H1 (cell line): ENCODE results near the gene LY6G6F. TPM values are rescaled to one million over a fixed set of nuclear protein-coding genes. Genes with fewer than 3 reads are reported as not detected.

ENCODE experiments used
- CTCF ChIA-PET: fragments of 300-600 bp; sonication (Branson Sonifier 250); formaldehyde crosslinking; loops from one replicate; lab custom pipeline; 2021; ENCODE audit not compliant: partially characterized antibody; lab: Charles Lee
- POLR2A ChIA-PET: fragments of 300-600 bp; sonication (Branson Sonifier 250); formaldehyde crosslinking; loops from one replicate; lab custom pipeline; 2021; ENCODE audit warnings: inconsistent platforms; ENCODE audit not compliant: partially characterized antibody; lab: Charles Lee
- DNase-seq, 2 experiments: peaks; one replicate each; pipeline versions ENCODE4 v3.0.0 to v3.0.0-alpha.2; 2010 to 2022; ENCODE audit warnings: low spot score in 2 of 2, low read depth in 1 of 2, mixed read lengths in 1 of 2
- FAIRE-seq: peaks from 2 replicates; lab custom pipeline; 2011; peaks lifted over from hg19 to GRCh38; lab: Jason Lieb, UNC
- H2AFZ ChIP-seq: 2 replicates; pipeline ENCODE4 v1.8.1; 2012; ENCODE audit warnings: low read length, inconsistent platforms
- H2AK5ac ChIP-seq: 2 replicates; pipeline ENCODE4 v1.6.1; 2013; ENCODE audit warnings: low read depth, low read length
- H2BK120ac ChIP-seq: replicated peaks from 2 replicates; pipeline ENCODE3; 2013; ENCODE audit warnings: low read depth, low read length, inconsistent platforms
- H2BK12ac ChIP-seq: 2 replicates; pipeline ENCODE4 v1.6.1; 2013; ENCODE audit warnings: low read depth, low read length
- H2BK15ac ChIP-seq: 2 replicates; pipeline ENCODE4 v1.6.1; 2013; ENCODE audit warnings: low read length
- H2BK20ac ChIP-seq: 2 replicates; pipeline ENCODE4 v1.6.1; 2013; ENCODE audit warnings: low read length
- H2BK5ac ChIP-seq: 2 replicates; pipeline ENCODE4 v1.6.1; 2013; ENCODE audit warnings: low read depth, low read length
- H3K14ac ChIP-seq: 2 replicates; pipeline ENCODE4 v1.6.1; 2013; ENCODE audit warnings: inconsistent platforms; ENCODE audit not compliant: insufficient read length
- H3K18ac ChIP-seq: 2 replicates; pipeline ENCODE4 v1.6.1; 2013; ENCODE audit warnings: low read length; ENCODE audit errors: extremely low read depth
- H3K23ac ChIP-seq: 2 replicates; pipeline ENCODE4 v1.6.1; 2013; ENCODE audit warnings: inconsistent platforms; ENCODE audit not compliant: insufficient read length
- H3K23me2 ChIP-seq: 2 replicates; pipeline ENCODE4 v1.6.1; 2013; ENCODE audit warnings: low read depth, low read length
- H3K27ac ChIP-seq: 2 replicates; pipeline ENCODE4 v1.6.1; 2011; ENCODE audit warnings: low read depth, low read length, inconsistent platforms
- H3K27me3 ChIP-seq, 4 experiments: replicated peaks in 1 of 4; 1 replicate in 1 of 4; 2 replicates in 3 of 4; pipeline versions ENCODE4 v1.6.1 to v1.8.1; 2011 to 2013; ENCODE audit warnings: low read length in 3 of 4, mild to moderate bottlenecking in 3 of 4, inconsistent platforms in 2 of 4, mixed read lengths in 2 of 4, moderate library complexity in 1 of 4; ENCODE audit not compliant: control insufficient read depth in 3 of 4, insufficient read depth in 3 of 4; ENCODE audit errors: extremely low read depth in 1 of 4
- H3K36me3 ChIP-seq, 4 experiments: 2 replicates each; pipeline versions ENCODE4 v1.6.1 to v1.8.1; 2011 to 2013; ENCODE audit warnings: mild to moderate bottlenecking in 4 of 4, low read length in 3 of 4, moderate library complexity in 2 of 4, control low read depth in 1 of 4, inconsistent platforms in 1 of 4; ENCODE audit not compliant: insufficient read depth in 4 of 4, control insufficient read depth in 2 of 4
- H3K4ac ChIP-seq: replicated peaks from 2 replicates; pipeline ENCODE3; 2013; ENCODE audit warnings: low read length, low read depth, mixed read lengths, inconsistent platforms; ENCODE audit not compliant: insufficient read length
- H3K4me1 ChIP-seq, 4 experiments: replicated peaks in 1 of 4; 1 replicate in 1 of 4; 2 replicates in 3 of 4; pipeline versions ENCODE4 v1.6.1 to v1.8.1; 2011 to 2013; ENCODE audit warnings: low read length in 3 of 4, inconsistent platforms in 2 of 4, mixed read lengths in 1 of 4; ENCODE audit not compliant: insufficient read depth in 4 of 4, control insufficient read depth in 3 of 4
- H3K4me2 ChIP-seq, 2 experiments: 2 replicates each; pipeline versions ENCODE4 v1.6.1 to v1.8.1; 2011 to 2013; ENCODE audit warnings: low read depth in 2 of 2, low read length in 2 of 2, control low read depth in 1 of 2, inconsistent platforms in 1 of 2, mild to moderate bottlenecking in 1 of 2; ENCODE audit not compliant: insufficient read depth in 1 of 2
- H3K4me3 ChIP-seq, 4 experiments: fragments of 200-600, 300-600 bp in 1 of 4; sonication (generic), shearing (Covaris generic), sonication (Bioruptor Twin) in 1 of 4; 2 replicates each; pipeline versions ENCODE4 v1.5.1 to v1.8.1; 2011 to 2016; ENCODE audit warnings: low read length in 4 of 4, low read depth in 3 of 4, control low read depth in 2 of 4, inconsistent platforms in 2 of 4, mild to moderate bottlenecking in 2 of 4, mixed read lengths in 1 of 4, moderate library complexity in 1 of 4; ENCODE audit not compliant: insufficient read depth in 2 of 4; ENCODE audit errors: extremely low read depth in 1 of 4
- H3K56ac ChIP-seq: replicated peaks from 2 replicates; pipeline ENCODE3; 2013; ENCODE audit warnings: low read depth, mild to moderate bottlenecking, mixed read lengths, low read length, inconsistent platforms; ENCODE audit not compliant: insufficient read length
- H3K79me1 ChIP-seq: 2 replicates; pipeline ENCODE4 v1.6.1; 2013; ENCODE audit warnings: low read depth, low read length, control low read depth
- H3K79me2 ChIP-seq, 2 experiments: 2 replicates each; pipeline versions ENCODE4 v1.6.1 to v1.8.1; 2012 to 2013; ENCODE audit warnings: low read length in 2 of 2, mild to moderate bottlenecking in 2 of 2, inconsistent platforms in 1 of 2; ENCODE audit not compliant: insufficient read depth in 2 of 2, control insufficient read depth in 1 of 2
- H3K9ac ChIP-seq, 4 experiments: replicated peaks in 1 of 4; 1 replicate in 1 of 4; 2 replicates in 3 of 4; pipeline versions ENCODE4 v1.6.1 to v1.8.1; 2011 to 2013; ENCODE audit warnings: low read depth in 3 of 4, low read length in 3 of 4, control low read depth in 2 of 4, mild to moderate bottlenecking in 2 of 4, moderate library complexity in 2 of 4, inconsistent platforms in 1 of 4; ENCODE audit errors: extremely low read depth in 1 of 4
- H3K9me3 ChIP-seq, 2 experiments: 2 replicates each; pipeline versions ENCODE4 v1.6.1 to v1.8.1; 2012 to 2013; ENCODE audit warnings: mild to moderate bottlenecking in 2 of 2, moderate library complexity in 2 of 2, control low read depth in 1 of 2, inconsistent platforms in 1 of 2, low read depth in 1 of 2, low read length in 1 of 2, mixed read lengths in 1 of 2; ENCODE audit not compliant: insufficient read depth in 2 of 2
- H4K20me1 ChIP-seq, 2 experiments: replicated peaks in 1 of 2; 2 replicates each; pipeline versions ENCODE3 to v1.8.1; 2011 to 2013; ENCODE audit warnings: inconsistent platforms in 2 of 2, low read length in 2 of 2, mild to moderate bottlenecking in 1 of 2; ENCODE audit not compliant: insufficient read depth in 2 of 2, control insufficient read depth in 1 of 2
- H4K5ac ChIP-seq: 2 replicates; pipeline ENCODE4 v1.6.1; 2013; ENCODE audit warnings: low read length, low read depth, mixed read lengths, inconsistent platforms; ENCODE audit not compliant: insufficient read length
- H4K8ac ChIP-seq: 2 replicates; pipeline ENCODE4 v1.8.0; 2013; ENCODE audit warnings: mild to moderate bottlenecking, moderate library complexity, low read length, inconsistent platforms; ENCODE audit not compliant: insufficient read depth; ENCODE audit errors: extremely low read depth
- H4K91ac ChIP-seq: replicated peaks from 2 replicates; pipeline ENCODE3; 2013; ENCODE audit warnings: low read length, mixed read lengths, inconsistent platforms; ENCODE audit not compliant: insufficient read length
- BACH1 ChIP-seq: IDR thresholded peaks from 2 replicates; pipeline ENCODE4 v1.6.1; 2012; ENCODE audit warnings: low read length, improper control_type of control experiment
- CEBPB ChIP-seq: IDR thresholded peaks from 2 replicates; pipeline ENCODE4 v1.6.1; 2012; ENCODE audit warnings: low read depth, low read length
- CHD2 ChIP-seq: IDR thresholded peaks from 2 replicates; pipeline ENCODE4 v1.6.1; 2012; ENCODE audit warnings: low read length, improper control_type of control experiment
- CREB1 ChIP-seq: IDR thresholded peaks from 2 replicates; pipeline ENCODE4 v1.6.1; 2012; ENCODE audit warnings: inconsistent platforms
- EZH2 ChIP-seq: fragments of 200-600 bp; sonication (generic); IDR thresholded peaks from 2 replicates; pipeline ENCODE4 v1.7.1; 2012; ENCODE audit warnings: low read depth, mild to moderate bottlenecking, moderate library complexity, low read length, inconsistent platforms; ENCODE audit not compliant: severe bottlenecking
- MAFK ChIP-seq: IDR thresholded peaks from 2 replicates; pipeline ENCODE4 v1.6.1; 2012; ENCODE audit warnings: low read depth, mild to moderate bottlenecking, improper control_type of control experiment, low read length
- RBBP5 ChIP-seq: IDR thresholded peaks from 2 replicates; pipeline ENCODE4 v1.7.1; 2012; ENCODE audit warnings: low read depth, mild to moderate bottlenecking, inconsistent platforms, low read length, moderate library complexity, borderline replicate concordance
- TAF1 ChIP-seq: IDR thresholded peaks from 2 replicates; pipeline ENCODE4 v1.6.1; 2011; ENCODE audit warnings: mild to moderate bottlenecking, low read depth, low read length
- TAF7 ChIP-seq: optimal IDR thresholded peaks from 2 replicates; pipeline ENCODE3; 2011; ENCODE audit warnings: low read depth, mild to moderate bottlenecking, inconsistent platforms, low read length, moderate library complexity, borderline replicate concordance
- TEAD4 ChIP-seq: IDR thresholded peaks from 2 replicates; pipeline ENCODE4 v1.6.1; 2012; ENCODE audit warnings: low read depth, low read length, inconsistent platforms, mixed read lengths
- YY1 ChIP-seq: IDR thresholded peaks from 2 replicates; pipeline ENCODE4 v1.6.1; 2011; ENCODE audit warnings: low read depth, mild to moderate bottlenecking, low read length
- ZNF274 ChIP-seq: IDR thresholded peaks from 2 replicates; pipeline ENCODE4 v1.7.0; 2012; ENCODE audit warnings: low read length, borderline replicate concordance; ENCODE audit errors: extremely low read depth
- WGBS, 2 experiments: shearing (Covaris generic) in 1 of 2; methylation state at CpG; one replicate each; pipeline versions ENCODE4 v1.1.6 to v1.1.7; 2013 to 2015; ENCODE audit warnings: low lambda C conversion rate in 2 of 2, mixed read lengths in 2 of 2, inconsistent platforms in 1 of 2, low coverage in 1 of 2, missing lambda C conversion rate in 1 of 2; ENCODE audit not compliant: insufficient replicate concordance in 2 of 2, insufficient coverage in 1 of 2, insufficient read length in 1 of 2; ENCODE audit errors: extremely low coverage in 1 of 2, missing lambda C conversion rate in 1 of 2; 5-methylcytosine and 5-hydroxymethylcytosine counted together
- polyA plus RNA-seq, 7 experiments: library from polyadenylated mRNA; depleted of rRNA in 3 of 7; stranded (reverse) in 5 of 7; unstranded in 2 of 7; fragments of >200 nt in 5 of 7; fragments of 200-250 nt in 2 of 7; gene quantifications; 1 replicate in 5 of 7; 2 replicates in 1 of 7; 4 replicates in 1 of 7; pipeline versions ENCODE4 v1.2.1 to v1.2.3, GENCODE V29; 2011 to 2013; ENCODE audit warnings: missing spikeins in 2 of 7, mixed read lengths in 2 of 7
- total RNA-seq: library from RNA; stranded (reverse); fragmentation: NEBNext Ultra II Directional; extraction: Animal tissue kit (Norgen Biotek cat#: 25700); gene quantifications from 2 replicates; pipeline ENCODE4 v1.2.1, GENCODE V29; 2021
- TF ChIP-seq, protein P1 (sequence below): IDR thresholded peaks from 2 replicates; pipeline ENCODE4 v1.6.1; 2011; ENCODE audit warnings: low read depth, mild to moderate bottlenecking, low read length; ENCODE audit not compliant: insufficient read depth
- TF ChIP-seq, protein P2 (sequence below): IDR thresholded peaks from 2 replicates; pipeline ENCODE4 v1.6.1; 2012; ENCODE audit warnings: inconsistent platforms

LY6G6F gene
- total and polyA plus RNA-seq, 2 of the 8 experiments (the other 6 are each of a cell fraction or from before 2014, with no cell fraction given): not detected

DNA sequence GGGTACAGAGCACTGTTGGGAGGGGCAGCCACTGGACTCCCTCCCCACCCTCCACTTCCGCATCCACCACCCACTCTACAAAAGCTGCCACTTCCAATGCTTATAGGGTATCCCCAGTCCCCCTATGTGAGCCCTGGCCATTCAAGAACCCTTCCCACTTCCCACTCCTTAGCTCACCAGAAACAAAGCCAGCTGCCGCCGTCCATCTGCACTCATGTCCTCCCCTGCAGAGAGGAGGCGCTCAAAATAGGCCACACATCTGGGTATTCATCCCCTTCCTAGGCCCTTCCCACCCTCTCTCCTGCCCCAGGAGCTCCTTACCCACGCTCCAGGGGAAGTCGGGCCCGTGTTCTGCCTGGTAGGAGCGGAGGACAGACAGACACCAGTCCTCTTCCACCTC, 19.3 kb upstream of the LY6G6F start:
- Histone ChIP-seq H3K36me3 (peaks cover 3 to 23% (median 16%) of the 10 kb centered on the region in 4 experiments; a peak in 5 of 8 replicates), H2AFZ (no peak overlapping the region), H3K23me2 (peaks cover 5% of the 10 kb centered on the region; the same call in 1 of the 2 replicates), H4K5ac (no peak overlapping the region), H2BK20ac (no peak overlapping the region), H3K9me3 (no peaks in the 10 kb centered on the region), H4K8ac (no peak overlapping the region), H4K91ac (no peak overlapping the region), H3K4me2 (no peak overlapping the region), H3K79me2 (no peaks in the 10 kb centered on the region), H3K14ac (no peak overlapping the region), H3K27me3 (peaks cover 0 to 1% (median 1%) of the 10 kb centered on the region in 4 experiments; a peak in 3 of 7 replicates), H3K4me1 (peaks cover 0 to 5% (median 4%) of the 10 kb centered on the region in 4 experiments; a peak in 5 of 7 replicates), H2BK120ac (no peak overlapping the region), H4K20me1 (no peaks in the 10 kb centered on the region), H3K27ac (no peak overlapping the region), H3K18ac (no peak overlapping the region), H2BK5ac (no peak overlapping the region), H2AK5ac (no peak overlapping the region), H3K79me1 (no peaks in the 10 kb centered on the region), H2BK15ac (no peak overlapping the region), H3K56ac (no peak overlapping the region), H3K9ac (no peak overlapping the region), H3K4me3 (no peak overlapping the region), H2BK12ac (no peak overlapping the region), H3K23ac (no peak overlapping the region), H3K4ac (no peak overlapping the region)
- ChIA-PET POLR2A (interaction anchor here (0.8 to 6.6 kb wide), 4 partner anchors 24 to 140 kb away, joined by 3 to 33 read pairs (median 4); partner anchors contain the start of genes BAG6 and HSPA1B), CTCF (interaction anchor here (0.8 to 5.8 kb wide), 8 partner anchors 12 to 181 kb away, joined by 3 to 26 read pairs (median 6); partner anchors contain the start of genes DDAH2 and LY6G5B)
- DNase-seq (no peak), FAIRE-seq (no peak)
- WGBS, 2 experiments: 89% methylated on average over 8 of the region's 8 CpGs; no CpG with 5 or more reads in 1 of the 2 experiments
- no peak for TF ChIP-seq TAF1
- no peak for TF ChIP-seq EZH2
- TF ChIP-seq TAF7: no peak
- TF ChIP-seq BACH1: no peak
- no peak for TF ChIP-seq RBBP5
- TF ChIP-seq, protein P1, sequence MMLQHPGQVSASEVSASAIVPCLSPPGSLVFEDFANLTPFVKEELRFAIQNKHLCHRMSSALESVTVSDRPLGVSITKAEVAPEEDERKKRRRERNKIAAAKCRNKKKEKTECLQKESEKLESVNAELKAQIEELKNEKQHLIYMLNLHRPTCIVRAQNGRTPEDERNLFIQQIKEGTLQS: no peak
- no peak for TF ChIP-seq CREB1
- TF ChIP-seq MAFK: no peak
- no peak for TF ChIP-seq CEBPB
- TF ChIP-seq, protein P2, sequence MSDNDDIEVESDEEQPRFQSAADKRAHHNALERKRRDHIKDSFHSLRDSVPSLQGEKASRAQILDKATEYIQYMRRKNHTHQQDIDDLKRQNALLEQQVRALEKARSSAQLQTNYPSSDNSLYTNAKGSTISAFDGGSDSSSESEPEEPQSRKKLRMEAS: no peak
- TF ChIP-seq YY1: no peak
- no peak for TF ChIP-seq ZNF274
- TF ChIP-seq TEAD4: no peak
- TF ChIP-seq CHD2: no peak
